HT1080 (cell line): Measurements from ENCODE around the gene PYGO1. TPM values are rescaled to one million over a fixed set of nuclear protein-coding genes. Genes with fewer than 3 reads are reported as not detected.
"Not testable (repeated sequence)": the region's sequence is repeated elsewhere in the genome, so short reads cannot be mapped to it uniquely, and the experiment has no call there.

ENCODE experiments used
- DNase-seq: peaks from one replicate; pipeline ENCODE4 v3.0.0-alpha.2; 2015; ENCODE audit warnings: low read depth
- total RNA-seq: library from RNA; depleted of rRNA; stranded (reverse); fragments of >200 nt; shearing (Covaris generic); gene quantifications from 2 replicates; pipeline ENCODE4 v1.2.3, GENCODE V29; 2014; rRNA removed

The PYGO1 gene
- total RNA-seq, 1 experiment from 2014 or later: 5.0 TPM

GRCh38 chr15:55513152-55513551 lies 75.0 kb downstream of the PYGO1 start:
- DNase-seq: no peak

DNA sequence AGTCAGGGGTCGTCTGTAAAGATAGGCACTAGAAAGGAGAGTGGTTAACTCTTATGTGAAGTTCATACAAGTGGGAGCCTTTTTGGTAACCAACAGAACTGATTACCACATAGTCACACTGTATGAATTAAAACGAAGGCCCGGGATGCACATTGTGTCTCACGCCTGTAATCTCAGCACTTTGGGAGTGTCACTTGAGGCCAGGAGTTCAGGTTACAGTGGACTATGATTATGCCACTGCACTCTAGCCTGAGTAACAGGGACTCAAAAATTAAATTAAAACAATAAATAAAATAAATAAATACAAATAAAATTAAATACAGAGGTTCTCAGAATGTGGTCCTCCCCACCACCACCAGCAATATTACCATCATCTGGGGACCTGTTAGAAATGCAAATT lies 80.6 kb downstream of the PYGO1 start:
- DNase-seq: no peak

DNA sequence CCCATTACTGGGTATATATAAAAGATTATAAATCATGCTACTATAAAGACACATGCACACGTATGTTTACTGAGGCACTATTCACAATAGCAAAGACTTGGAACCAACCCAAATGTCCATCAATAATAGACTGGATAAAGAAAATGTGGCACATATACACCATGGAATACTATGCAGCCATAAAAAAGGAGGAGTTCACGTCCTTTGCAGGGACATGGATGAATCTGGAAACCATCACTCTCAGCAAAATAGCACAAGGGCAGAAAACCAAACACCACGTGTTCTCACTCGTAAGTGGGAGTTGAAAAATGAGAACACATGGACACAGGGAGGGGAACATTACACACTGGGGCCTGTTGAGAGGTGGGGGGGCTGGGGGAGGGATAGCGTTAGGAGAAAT lies 82.7 kb downstream of the PYGO1 start:
- DNase-seq: not testable (repeated sequence)

GRCh38 chr15:55499151-55499550 lies 89.0 kb downstream of the PYGO1 start:
- no peak for DNase-seq

DNA sequence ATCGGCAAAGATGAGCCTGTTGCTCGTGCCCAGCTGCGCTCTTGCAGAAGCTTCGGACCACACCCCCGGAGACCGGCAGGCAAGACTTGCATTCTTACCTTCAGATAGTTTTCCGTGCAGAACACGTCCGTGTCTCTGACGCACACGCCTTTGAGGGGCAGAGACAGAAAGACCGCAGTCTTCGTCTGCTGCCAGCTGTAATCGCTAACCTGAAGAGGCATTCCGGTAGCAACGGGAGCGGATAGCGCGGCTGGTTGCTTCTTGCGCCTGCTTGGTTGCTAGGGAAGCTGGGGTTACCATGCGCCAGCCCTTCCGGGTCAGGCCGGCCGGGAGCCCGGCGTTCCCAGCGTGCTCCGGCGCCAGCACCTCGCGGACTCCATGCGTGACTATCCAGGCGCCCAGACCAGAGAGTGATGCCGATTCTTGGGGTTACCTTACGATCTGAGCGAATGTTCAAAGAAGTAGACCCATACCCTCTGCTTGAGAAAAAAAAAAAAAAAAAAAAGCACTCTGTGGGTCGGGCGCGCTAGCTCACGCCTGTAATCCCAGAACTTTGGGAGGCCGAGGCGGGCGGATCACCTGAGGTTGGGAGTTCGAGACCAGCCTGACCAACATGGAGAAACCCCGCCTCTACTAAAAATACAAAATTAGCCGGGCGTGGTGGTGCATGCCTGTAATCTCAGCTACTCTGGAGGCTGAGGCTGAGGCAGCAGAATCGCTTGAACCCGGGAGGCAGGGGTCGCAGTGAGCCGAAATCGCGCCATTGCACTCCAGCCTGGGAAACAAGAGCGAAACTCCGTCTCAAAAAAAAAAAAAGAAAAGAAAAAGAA lies 89.8 kb downstream of the PYGO1 start:
- peak; percentile 88 for DNase-seq

DNA sequence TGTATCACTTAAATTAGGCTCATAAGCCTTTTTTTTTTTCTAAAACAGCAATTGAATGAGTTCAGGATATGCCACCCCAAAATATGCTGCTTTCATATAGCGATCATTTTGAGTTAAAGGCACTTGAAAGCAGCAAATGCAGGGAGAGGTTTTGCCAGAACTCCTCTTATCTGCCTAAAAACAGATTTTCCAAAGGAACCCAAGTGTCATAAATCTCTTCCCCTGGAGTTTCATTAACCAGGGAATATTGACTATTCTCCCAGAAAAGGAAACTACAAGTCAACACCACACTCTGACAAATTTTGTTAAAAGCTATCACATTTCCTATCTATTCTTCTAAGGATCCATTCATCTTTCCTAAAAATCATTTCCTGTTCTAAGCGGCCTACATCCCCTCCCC lies 91.4 kb downstream of the PYGO1 start:
- DNase-seq: no peak

DNA sequence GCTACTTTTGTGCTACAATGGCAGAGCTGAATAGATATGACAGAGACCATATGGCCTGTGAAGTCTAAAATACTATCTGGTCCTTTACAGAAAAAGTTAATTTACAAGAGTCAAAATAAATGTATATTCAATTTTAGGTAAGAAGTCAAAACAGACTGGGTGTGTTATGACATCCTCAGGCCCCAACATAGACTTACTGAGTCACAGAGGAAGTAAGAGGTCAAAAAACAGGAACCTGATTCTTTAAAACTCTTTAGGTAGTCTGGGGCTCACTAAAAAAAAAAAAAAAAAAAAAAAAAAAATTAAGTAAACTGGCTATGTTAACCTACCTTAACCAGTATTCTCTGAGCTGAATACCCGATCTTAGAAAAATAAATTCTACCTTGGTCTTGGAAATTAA lies 93.2 kb downstream of the PYGO1 start:
- no peak for DNase-seq

- DNase-seq: peak; percentile 84
Observed at GRCh38 chr15:55488952-55489600, 99.1 kb downstream of the PYGO1 start.

Other genes with a start within 250 kb of the PYGO1 start
- gene CCPG1, start 180.0 kb downstream of the PYGO1 start, total RNA-seq: 12.8 and 14.6 TPM in 2 replicates
- 0.27 and 1.00 TPM in 2 replicates for gene PIERCE2, start 179.8 kb downstream of the PYGO1 start, total RNA-seq
- gene DNAAF4, start 80.1 kb downstream of the PYGO1 start, total RNA-seq: 2.9 and 5.7 TPM in 2 replicates
- 3.3 and 8.4 TPM in 2 replicates for gene PRTG, start 154.8 kb upstream of the PYGO1 start, total RNA-seq